Bone marrow (tissue), 2 donors: ENCODE results near the gene ZPBP.
"Not testable (repeated sequence)": the region's sequence is repeated elsewhere in the genome, so short reads cannot be mapped to it uniquely, and the experiment has no call there.

ENCODE experiments used
- DNase-seq, 2 donors: peaks; one replicate each; lab custom pipeline; 2025; lab: John Stamatoyannopoulos, UW

The ZPBP gene

GRCh38 chr7:50041165-50041564 lies 51.9 kb downstream of the ZPBP start:
- not testable (repeated sequence) for DNase-seq

- DNase-seq, result no peak
Observed at GRCh38 chr7:50037086-50037485, 56.0 kb downstream of the ZPBP start.

GRCh38 chr7:50022991-50023390 lies 70.1 kb downstream of the ZPBP start:
- no peak for DNase-seq

- DNase-seq, result no peak
Observed at GRCh38 chr7:50022451-50022850, 70.6 kb downstream of the ZPBP start.

- no peak for DNase-seq
Observed at GRCh38 chr7:49995681-49996080, 97.4 kb downstream of the ZPBP start.

GRCh38 chr7:49986191-49986590 lies 106.9 kb downstream of the ZPBP start:
- DNase-seq, result no peak

- no peak for DNase-seq
Observed at GRCh38 chr7:49980465-49980864, 112.6 kb downstream of the ZPBP start.

GRCh38 chr7:49976238-49976637 lies 116.8 kb downstream of the ZPBP start:
- DNase-seq, result no peak

- no peak for DNase-seq
Observed at GRCh38 chr7:49974035-49974434, 119.0 kb downstream of the ZPBP start.

- no peak for DNase-seq
Observed at GRCh38 chr7:49937608-49938007, 155.4 kb downstream of the ZPBP start.

- DNase-seq, result no peak
Observed at GRCh38 chr7:49931627-49932026, 161.4 kb downstream of the ZPBP start.

- DNase-seq, result no peak
Observed at GRCh38 chr7:49928787-49929186, 164.3 kb downstream of the ZPBP start.

- no peak for DNase-seq
Observed at GRCh38 chr7:49927631-49928030, 165.4 kb downstream of the ZPBP start.

- no peak for DNase-seq
Observed at GRCh38 chr7:49926720-49927119, 166.3 kb downstream of the ZPBP start.

GRCh38 chr7:49911909-49912308 lies 181.1 kb downstream of the ZPBP start:
- DNase-seq, result no peak

GRCh38 chr7:49894543-49894942 lies 198.5 kb downstream of the ZPBP start:
- DNase-seq, result no peak

- DNase-seq, result no peak
Observed at GRCh38 chr7:49893131-49893530, 199.9 kb downstream of the ZPBP start.

- no peak for DNase-seq
Observed at GRCh38 chr7:49892481-49892880, 200.6 kb downstream of the ZPBP start.
